ENCODE data around the gene POLR3B. TPM values are rescaled to one million over a fixed set of nuclear protein-coding genes. Genes with fewer than 3 reads are reported as not detected.

Gene POLR3B
- total RNA-seq, 1 donor from 2014 or later = 8.1 TPM

- intact Hi-C loops (cut with micrococcal nuclease) = no loop called here
These were observed 52.3 kb downstream of the POLR3B start for GRCh38 chr12:106409878-106410277.

GRCh38 chr12:106412563-106412962 lies 55.0 kb downstream of the POLR3B start:
- intact Hi-C loops (cut with micrococcal nuclease) = no loop called here

- intact Hi-C loops (cut with micrococcal nuclease) = no loop called here
These were observed 57.6 kb downstream of the POLR3B start for GRCh38 chr12:106415134-106415533.

GRCh38 chr12:106416273-106416672 lies 58.7 kb downstream of the POLR3B start:
- intact Hi-C loops (cut with micrococcal nuclease) = no loop called here

- intact Hi-C loops (cut with micrococcal nuclease) = no loop called here
These were observed 60.7 kb downstream of the POLR3B start for GRCh38 chr12:106417926-106418910.

- intact Hi-C loops (cut with micrococcal nuclease) = no loop called here
These were observed 61.4 kb downstream of the POLR3B start for GRCh38 chr12:106418970-106419369.

- intact Hi-C loops (cut with micrococcal nuclease) = no loop called here
These were observed 65.7 kb downstream of the POLR3B start for GRCh38 chr12:106423291-106423690.

- intact Hi-C loops (cut with micrococcal nuclease) = no loop called here
These were observed 67.6 kb downstream of the POLR3B start for GRCh38 chr12:106425061-106425702.

- intact Hi-C loops (cut with micrococcal nuclease) = no loop called here
These were observed 70.4 kb downstream of the POLR3B start for GRCh38 chr12:106427917-106428316.

GRCh38 chr12:106428384-106428783 lies 70.8 kb downstream of the POLR3B start:
- intact Hi-C loops (cut with micrococcal nuclease) = no loop called here

GRCh38 chr12:106429043-106429552 lies 71.5 kb downstream of the POLR3B start:
- intact Hi-C loops (cut with micrococcal nuclease) = no loop called here

- intact Hi-C loops (cut with micrococcal nuclease) = no loop called here
These were observed 72.1 kb downstream of the POLR3B start for GRCh38 chr12:106429636-106430035.

- intact Hi-C loops (cut with micrococcal nuclease) = no loop called here
These were observed 74.4 kb downstream of the POLR3B start for GRCh38 chr12:106431839-106432411.

- intact Hi-C loops (cut with micrococcal nuclease) = no loop called here
These were observed 75.5 kb downstream of the POLR3B start for GRCh38 chr12:106433055-106433454.

GRCh38 chr12:106434526-106434925 lies 77.0 kb downstream of the POLR3B start:
- intact Hi-C loops (cut with micrococcal nuclease) = no loop called here

GRCh38 chr12:106436164-106436563 lies 78.6 kb downstream of the POLR3B start:
- intact Hi-C loops (cut with micrococcal nuclease) = no loop called here

- intact Hi-C loops (cut with micrococcal nuclease) = no loop called here
These were observed 85.0 kb downstream of the POLR3B start for GRCh38 chr12:106442575-106442974.

GRCh38 chr12:106445053-106445452 lies 87.5 kb downstream of the POLR3B start:
- intact Hi-C loops (cut with micrococcal nuclease) = no loop called here

GRCh38 chr12:106445959-106446358 lies 88.4 kb downstream of the POLR3B start:
- intact Hi-C loops (cut with micrococcal nuclease) = no loop called here

- intact Hi-C loops (cut with micrococcal nuclease) = no loop called here
These were observed 89.0 kb downstream of the POLR3B start for GRCh38 chr12:106446419-106447092.

- intact Hi-C loops (cut with micrococcal nuclease) = no loop called here
These were observed 94.8 kb downstream of the POLR3B start for GRCh38 chr12:106452309-106452708.

Measured in T-helper 2 cell treated with Interferon-gamma antibody and Interleukin-4, amounts not matched to agents 100 ng/mL and 5 ng/mL, for 36 hours (primary cell).